ENCODE data around the gene GBP3.
"Not testable (repeated sequence)": the region's sequence is repeated elsewhere in the genome, so short reads cannot be mapped to it uniquely, and the experiment has no call there.

GBP3 gene

DNA sequence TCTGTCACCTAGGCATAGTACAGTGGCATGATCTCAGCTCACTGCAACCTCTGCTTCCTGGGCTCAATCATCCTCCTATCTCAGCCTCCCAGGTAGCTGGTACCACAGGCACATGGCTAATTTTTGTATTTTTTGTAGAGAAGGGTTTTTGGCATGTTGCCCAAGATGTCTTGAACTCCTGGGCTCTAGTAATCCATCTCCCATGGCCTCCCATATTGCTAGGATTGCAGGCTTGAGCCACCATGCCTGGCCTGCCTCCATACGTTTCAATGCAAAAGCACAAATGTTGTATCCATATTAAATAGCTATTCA lies 17.6 kb upstream of the GBP3 start:
- peaks cover 0 to 16% (median 12%) of the 10 kb centered on the region in 5 experiments for H3K9me3 ChIP-seq (ENCODE audit: control extremely low read depth in 1 of 5, control insufficient read depth in 4 of 5, insufficient read depth in 2 of 5, low read depth in 1 of 5, low read length in 4 of 5)
- POLR2A ChIA-PET, result no interaction called here
- no peak for DNase-seq
- no CpG with 5 or more reads among the region's 1 CpG for WGBS (ENCODE audit: insufficient coverage)
- CTCF ChIA-PET, result no interaction called here
- H3K36me3 ChIP-seq (ENCODE audit: control insufficient read depth in 4 of 4, insufficient read depth in 4 of 4, low read length in 3 of 4), result no peaks in the 10 kb centered on the region
- no peaks in the 10 kb centered on the region for H3K27me3 ChIP-seq (replicated peaks in 2 of 5; ENCODE audit: control insufficient read depth in 4 of 5, insufficient read depth in 5 of 5, low read length in 4 of 5)
- no peak overlapping the region for H3K27ac ChIP-seq (ENCODE audit: insufficient read depth in 1 of 2, low read depth in 1 of 2, low read length in 2 of 2, poor library complexity in 1 of 2, severe bottlenecking in 2 of 2)
- H3K4me3 ChIP-seq (ENCODE audit: control insufficient read depth in 1 of 7, extremely low read depth in 1 of 7, insufficient read depth in 4 of 7, low read depth in 2 of 7, low read length in 6 of 7), result no peak overlapping the region
- H3K4me1 ChIP-seq (ENCODE audit: control extremely low read depth in 1 of 4, control insufficient read depth in 4 of 4, insufficient read depth in 4 of 4, low read length in 3 of 4), result no peaks in the 10 kb centered on the region

DNA sequence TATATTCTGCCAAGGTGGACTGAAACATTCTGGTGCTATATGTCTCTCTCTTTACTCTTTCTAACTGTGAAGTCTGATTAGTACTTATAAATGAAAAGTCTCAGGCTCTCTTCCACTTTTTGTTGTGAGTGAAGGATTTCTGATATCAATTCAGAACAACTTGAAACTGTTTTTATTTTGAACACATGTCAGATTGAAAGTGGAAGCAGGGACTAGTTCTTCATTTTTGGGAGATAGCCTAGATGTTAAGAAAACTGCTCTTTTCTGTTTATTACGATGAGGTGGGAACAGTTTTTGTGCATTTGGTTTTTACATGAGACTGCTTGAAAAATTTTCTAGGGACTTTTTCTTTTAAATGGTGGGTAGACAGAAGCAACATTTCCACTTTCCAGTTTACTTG lies 14.5 kb upstream of the GBP3 start:
- no peak overlapping the region for H3K4me3 ChIP-seq (ENCODE audit: control insufficient read depth in 1 of 7, extremely low read depth in 1 of 7, insufficient read depth in 4 of 7, low read depth in 2 of 7, low read length in 6 of 7)
- no peaks in the 10 kb centered on the region for H3K36me3 ChIP-seq (ENCODE audit: control insufficient read depth in 4 of 4, insufficient read depth in 4 of 4, low read length in 3 of 4)
- H3K27me3 ChIP-seq (replicated peaks in 2 of 5; ENCODE audit: control insufficient read depth in 4 of 5, insufficient read depth in 5 of 5, low read length in 4 of 5), result no peaks in the 10 kb centered on the region
- no peaks in the 10 kb centered on the region for H3K4me1 ChIP-seq (ENCODE audit: control extremely low read depth in 1 of 4, control insufficient read depth in 4 of 4, insufficient read depth in 4 of 4, low read length in 3 of 4)
- peaks cover 0 to 3% (median 0%) of the 10 kb centered on the region in 5 experiments for H3K9me3 ChIP-seq (ENCODE audit: control extremely low read depth in 1 of 5, control insufficient read depth in 4 of 5, insufficient read depth in 2 of 5, low read depth in 1 of 5, low read length in 4 of 5)
- DNase-seq, result peak in 1 of 3 donors; percentile 1
- WGBS (ENCODE audit: insufficient coverage), result 40% methylated on average over 1 of the region's 1 CpG
- CTCF ChIA-PET, result no interaction called here
- H3K27ac ChIP-seq (ENCODE audit: insufficient read depth in 1 of 2, low read depth in 1 of 2, low read length in 2 of 2, poor library complexity in 1 of 2, severe bottlenecking in 2 of 2), result no peak overlapping the region
- POLR2A ChIA-PET, result no interaction called here

DNA sequence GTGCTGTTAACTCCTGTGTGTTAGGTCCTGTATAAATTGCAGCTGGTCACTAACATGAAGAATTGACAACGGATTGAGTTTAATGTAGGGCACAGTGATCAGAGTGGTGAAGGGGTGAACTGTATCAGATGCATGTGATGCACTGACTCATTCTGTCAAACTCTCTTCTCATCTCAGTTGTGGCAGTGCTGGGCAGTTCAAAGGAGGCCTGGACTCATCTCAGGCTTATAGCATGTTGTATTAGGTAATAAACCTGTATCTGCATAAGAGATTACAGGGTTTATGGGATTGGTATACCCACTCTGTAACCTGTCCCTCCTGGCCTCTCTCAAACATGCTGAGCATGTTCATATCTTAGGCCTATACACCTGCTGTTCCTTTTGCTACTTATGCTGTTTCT lies 12.4 kb upstream of the GBP3 start:
- POLR2A ChIA-PET, result no interaction called here
- H3K36me3 ChIP-seq (ENCODE audit: control insufficient read depth in 4 of 4, insufficient read depth in 4 of 4, low read length in 3 of 4), result no peaks in the 10 kb centered on the region
- peaks cover 0 to 3% (median 0%) of the 10 kb centered on the region in 5 experiments for H3K9me3 ChIP-seq (ENCODE audit: control extremely low read depth in 1 of 5, control insufficient read depth in 4 of 5, insufficient read depth in 2 of 5, low read depth in 1 of 5, low read length in 4 of 5)
- H3K27me3 ChIP-seq (replicated peaks in 2 of 5; ENCODE audit: control insufficient read depth in 4 of 5, insufficient read depth in 5 of 5, low read length in 4 of 5), result no peaks in the 10 kb centered on the region
- no peaks in the 10 kb centered on the region for H3K4me1 ChIP-seq (ENCODE audit: control extremely low read depth in 1 of 4, control insufficient read depth in 4 of 4, insufficient read depth in 4 of 4, low read length in 3 of 4)
- DNase-seq, result no peak
- CTCF ChIA-PET, result no interaction called here
- H3K27ac ChIP-seq (ENCODE audit: insufficient read depth in 1 of 2, low read depth in 1 of 2, low read length in 2 of 2, poor library complexity in 1 of 2, severe bottlenecking in 2 of 2), result no peak overlapping the region
- WGBS (ENCODE audit: insufficient coverage), result 100% methylated on average over 1 of the region's 1 CpG
- H3K4me3 ChIP-seq (ENCODE audit: control insufficient read depth in 1 of 7, extremely low read depth in 1 of 7, insufficient read depth in 4 of 7, low read depth in 2 of 7, low read length in 6 of 7), result no peak overlapping the region

DNA sequence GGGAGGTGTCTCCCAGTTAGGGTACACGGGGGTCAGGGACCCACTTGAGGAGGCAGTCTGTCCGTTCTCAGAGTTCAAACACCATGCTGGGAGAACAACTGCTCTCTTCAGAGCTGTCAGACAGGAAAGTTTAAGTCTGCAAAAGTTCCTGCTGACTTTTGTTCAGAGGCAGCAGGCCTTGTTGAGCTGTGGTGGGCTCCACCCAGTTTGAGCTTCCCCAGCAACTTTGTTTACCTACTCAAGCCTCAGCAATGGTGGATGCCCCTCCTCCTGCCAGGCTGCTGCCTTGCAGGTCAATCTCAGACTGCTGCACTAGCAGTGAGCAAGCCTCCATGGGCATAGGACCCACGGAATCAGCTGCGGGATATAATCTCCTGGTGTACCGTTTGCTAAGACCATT lies 11.3 kb upstream of the GBP3 start:
- CTCF ChIA-PET, result interaction anchor here (0.6 to 1.3 kb wide), 2 partner anchors 11 to 13 kb away, joined by 3 to 5 read pairs; no protein-coding TSS in a partner anchor
- H3K36me3 ChIP-seq (ENCODE audit: control insufficient read depth in 4 of 4, insufficient read depth in 4 of 4, low read length in 3 of 4); H3K27me3 ChIP-seq (replicated peaks in 2 of 5; ENCODE audit: control insufficient read depth in 4 of 5, insufficient read depth in 5 of 5, low read length in 4 of 5); H3K9me3 ChIP-seq (ENCODE audit: control extremely low read depth in 1 of 5, control insufficient read depth in 4 of 5, insufficient read depth in 2 of 5, low read depth in 1 of 5, low read length in 4 of 5); H3K4me1 ChIP-seq (ENCODE audit: control extremely low read depth in 1 of 4, control insufficient read depth in 4 of 4, insufficient read depth in 4 of 4, low read length in 3 of 4); POLR2A ChIA-PET; H3K27ac ChIP-seq (ENCODE audit: insufficient read depth in 1 of 2, low read depth in 1 of 2, low read length in 2 of 2, poor library complexity in 1 of 2, severe bottlenecking in 2 of 2); H3K4me3 ChIP-seq (ENCODE audit: control insufficient read depth in 1 of 7, extremely low read depth in 1 of 7, insufficient read depth in 4 of 7, low read depth in 2 of 7, low read length in 6 of 7); DNase-seq: not testable (repeated sequence)
- WGBS (ENCODE audit: insufficient coverage), result 90% methylated on average over 5 of the region's 5 CpGs

DNA sequence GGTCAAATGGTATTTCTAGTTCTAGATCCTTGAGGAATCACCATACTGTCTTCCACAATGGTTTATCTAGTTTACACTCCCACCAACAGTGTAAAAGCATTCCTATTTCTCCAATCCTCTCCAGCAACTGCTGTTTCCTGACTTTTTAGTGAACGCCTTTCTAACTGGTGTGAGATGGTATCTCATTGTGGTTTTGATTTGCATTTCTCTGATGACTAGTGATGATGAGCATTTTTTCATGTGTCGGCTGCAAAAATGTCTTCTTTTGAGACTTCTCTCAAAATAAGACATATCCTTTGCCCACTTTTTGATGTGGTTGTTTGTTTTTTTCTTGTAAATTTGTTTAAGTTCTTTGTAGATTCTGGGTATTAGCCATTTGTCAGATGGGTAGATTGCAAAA lies 6.4 kb upstream of the GBP3 start:
- DNase-seq; POLR2A ChIA-PET; H3K27ac ChIP-seq (ENCODE audit: insufficient read depth in 1 of 2, low read depth in 1 of 2, low read length in 2 of 2, poor library complexity in 1 of 2, severe bottlenecking in 2 of 2); H3K36me3 ChIP-seq (ENCODE audit: control insufficient read depth in 4 of 4, insufficient read depth in 4 of 4, low read length in 3 of 4); H3K4me3 ChIP-seq (ENCODE audit: control insufficient read depth in 1 of 7, extremely low read depth in 1 of 7, insufficient read depth in 4 of 7, low read depth in 2 of 7, low read length in 6 of 7); CTCF ChIA-PET; H3K4me1 ChIP-seq (ENCODE audit: control extremely low read depth in 1 of 4, control insufficient read depth in 4 of 4, insufficient read depth in 4 of 4, low read length in 3 of 4); H3K9me3 ChIP-seq (ENCODE audit: control extremely low read depth in 1 of 5, control insufficient read depth in 4 of 5, insufficient read depth in 2 of 5, low read depth in 1 of 5, low read length in 4 of 5); H3K27me3 ChIP-seq (replicated peaks in 2 of 5; ENCODE audit: control insufficient read depth in 4 of 5, insufficient read depth in 5 of 5, low read length in 4 of 5): not testable (repeated sequence)
- WGBS (ENCODE audit: insufficient coverage), result no CpG with 5 or more reads among the region's 2 CpGs

DNA sequence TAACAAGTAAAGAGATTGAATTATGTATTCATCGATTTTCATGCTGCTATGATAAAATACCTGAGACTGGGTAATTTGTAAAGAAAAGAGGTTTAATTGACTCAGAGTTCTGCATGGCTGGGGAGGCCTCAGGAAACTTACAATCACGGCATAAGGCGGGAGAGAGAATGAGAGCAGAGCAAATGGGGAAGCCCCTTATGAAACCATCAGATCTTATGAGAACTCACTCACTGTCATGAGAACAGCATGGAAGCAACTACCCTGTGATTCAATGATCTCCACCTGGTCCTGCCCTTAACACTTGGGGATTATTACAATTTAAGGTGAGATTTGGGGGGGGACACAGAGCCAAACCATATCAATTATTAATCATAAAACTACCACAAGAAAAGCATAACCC lies 3.3 kb upstream of the GBP3 start:
- H3K27me3 ChIP-seq (replicated peaks in 2 of 5; ENCODE audit: control insufficient read depth in 4 of 5, insufficient read depth in 5 of 5, low read length in 4 of 5), result no peaks in the 10 kb centered on the region
- no peaks in the 10 kb centered on the region for H3K36me3 ChIP-seq (ENCODE audit: control insufficient read depth in 4 of 4, insufficient read depth in 4 of 4, low read length in 3 of 4)
- peaks cover 12 to 19% (median 15%) of the 10 kb centered on the region in 4 experiments for H3K4me1 ChIP-seq (ENCODE audit: control extremely low read depth in 1 of 4, control insufficient read depth in 4 of 4, insufficient read depth in 4 of 4, low read length in 3 of 4)
- ChIA-PET CTCF (no interaction called here), POLR2A (no interaction called here)
- DNase-seq, result no peak
- WGBS (ENCODE audit: insufficient coverage), result 100% methylated on average over 3 of the region's 3 CpGs
- H3K27ac ChIP-seq (ENCODE audit: insufficient read depth in 1 of 2, low read depth in 1 of 2, low read length in 2 of 2, poor library complexity in 1 of 2, severe bottlenecking in 2 of 2), result no peak overlapping the region
- H3K9me3 ChIP-seq (ENCODE audit: control extremely low read depth in 1 of 5, control insufficient read depth in 4 of 5, insufficient read depth in 2 of 5, low read depth in 1 of 5, low read length in 4 of 5), result peaks cover 0 to 2% (median 0%) of the 10 kb centered on the region in 5 experiments
- no peak overlapping the region for H3K4me3 ChIP-seq (ENCODE audit: control insufficient read depth in 1 of 7, extremely low read depth in 1 of 7, insufficient read depth in 4 of 7, low read depth in 2 of 7, low read length in 6 of 7)

DNA sequence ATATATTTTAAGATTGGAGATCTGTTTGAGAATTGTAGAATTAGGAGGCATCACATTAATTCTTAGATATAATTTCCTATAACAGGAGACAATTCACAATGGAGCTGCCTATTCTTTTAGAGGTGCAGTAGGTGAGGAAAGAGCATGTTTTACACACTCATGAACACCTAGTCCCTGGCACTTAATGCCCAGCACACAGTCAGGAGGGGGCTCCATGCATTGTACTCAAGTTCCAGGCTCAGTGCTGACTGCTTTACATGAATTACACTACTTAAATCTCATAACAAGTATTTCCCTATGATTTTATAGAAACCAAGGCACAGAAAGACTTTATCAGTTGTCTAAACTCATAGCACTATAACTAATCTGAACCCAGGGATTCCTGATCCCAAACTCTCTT lies 360 bp upstream of the GBP3 start:
- peaks cover 0 to 2% (median 0%) of the 10 kb centered on the region in 5 experiments for H3K9me3 ChIP-seq (ENCODE audit: control extremely low read depth in 1 of 5, control insufficient read depth in 4 of 5, insufficient read depth in 2 of 5, low read depth in 1 of 5, low read length in 4 of 5)
- ChIA-PET POLR2A (no interaction called here), CTCF (interaction anchor here (0.6 to 1.4 kb wide), 6 partner anchors 9 to 1246 kb away, joined by 3 to 5 read pairs (median 3); no protein-coding TSS in a partner anchor)
- peak overlapping the region in 6 of 7 experiments; percentile 80 to 100 (median 91) for H3K4me3 ChIP-seq (ENCODE audit: control insufficient read depth in 1 of 7, extremely low read depth in 1 of 7, insufficient read depth in 4 of 7, low read depth in 2 of 7, low read length in 6 of 7)
- DNase-seq, result no peak
- H3K4me1 ChIP-seq (ENCODE audit: control extremely low read depth in 1 of 4, control insufficient read depth in 4 of 4, insufficient read depth in 4 of 4, low read length in 3 of 4), result peaks cover 12 to 20% (median 16%) of the 10 kb centered on the region in 4 experiments
- H3K36me3 ChIP-seq (ENCODE audit: control insufficient read depth in 4 of 4, insufficient read depth in 4 of 4, low read length in 3 of 4), result peaks cover 3 to 20% (median 9%) of the 10 kb centered on the region in 4 experiments
- H3K27me3 ChIP-seq (replicated peaks in 2 of 5; ENCODE audit: control insufficient read depth in 4 of 5, insufficient read depth in 5 of 5, low read length in 4 of 5), result no peaks in the 10 kb centered on the region
- H3K27ac ChIP-seq (ENCODE audit: insufficient read depth in 1 of 2, low read depth in 1 of 2, low read length in 2 of 2, poor library complexity in 1 of 2, severe bottlenecking in 2 of 2), result peak overlapping the region; percentile 84 to 90

Data from common myeloid progenitor, CD34-positive (primary cell).